Lower lobe of right lung (tissue), 2 donors: ENCODE results near the gene PHTF1. TPM values are rescaled to one million over a fixed set of nuclear protein-coding genes. Genes with fewer than 3 reads are reported as not detected.
"Not testable (repeated sequence)": the region's sequence is repeated elsewhere in the genome, so short reads cannot be mapped to it uniquely, and the experiment has no call there.

Source experiments
- ATAC-seq, 2 donors: fragments of 200-7000 bp; cut with Tn5 transposase; one replicate each; pipeline ENCODE4 v1.9.1; 2020 to 2022; ENCODE audit warnings: mild to moderate bottlenecking in 2 of 2, moderate library complexity in 2 of 2
- DNase-seq: peaks from one replicate; pipeline ENCODE4 v3.0.0-alpha.2; 2020
- H3K27ac ChIP-seq: fragments of 200-600 bp; one replicate; pipeline ENCODE4 v1.8.0; 2022
- H3K27me3 ChIP-seq: fragments of 200-600 bp; one replicate; pipeline ENCODE4 v1.8.0; 2022; ENCODE audit warnings: low read depth
- H3K36me3 ChIP-seq: fragments of 200-600 bp; one replicate; pipeline ENCODE4 v1.8.0; 2022; ENCODE audit warnings: mild to moderate bottlenecking
- H3K4me1 ChIP-seq: fragments of 200-600 bp; one replicate; pipeline ENCODE4 v1.8.0; 2022
- H3K4me3 ChIP-seq: fragments of 200-600 bp; one replicate; pipeline ENCODE4 v1.8.0; 2022; ENCODE audit warnings: mild to moderate bottlenecking
- H3K9me3 ChIP-seq: fragments of 200-600 bp; one replicate; pipeline ENCODE4 v1.8.0; 2022
- CTCF ChIP-seq: fragments of 200-600 bp; IDR thresholded peaks from one replicate; pipeline ENCODE4 v1.8.0; 2022; ENCODE audit warnings: antibody characterized with exemption, mild to moderate bottlenecking
- intact Hi-C: fragments of 100-400 bp; cut with DNase I; formaldehyde crosslinking; loops from one replicate; pipeline ENCODE4 v1.11.0; 2022
- total RNA-seq: library from RNA; stranded (reverse); fragmentation: NEBNext Ultra II Directional; extraction: Animal tissue kit (Norgen Biotek cat#: 25700); gene quantifications from one replicate; pipeline ENCODE4 v1.2.1, GENCODE V29; 2021
- donor health status: DM: no; HTN: yes; CAD: no; lungs with severe emphysema.

The PHTF1 gene
- total RNA-seq, 1 donor from 2014 or later: 18.3 TPM

DNA sequence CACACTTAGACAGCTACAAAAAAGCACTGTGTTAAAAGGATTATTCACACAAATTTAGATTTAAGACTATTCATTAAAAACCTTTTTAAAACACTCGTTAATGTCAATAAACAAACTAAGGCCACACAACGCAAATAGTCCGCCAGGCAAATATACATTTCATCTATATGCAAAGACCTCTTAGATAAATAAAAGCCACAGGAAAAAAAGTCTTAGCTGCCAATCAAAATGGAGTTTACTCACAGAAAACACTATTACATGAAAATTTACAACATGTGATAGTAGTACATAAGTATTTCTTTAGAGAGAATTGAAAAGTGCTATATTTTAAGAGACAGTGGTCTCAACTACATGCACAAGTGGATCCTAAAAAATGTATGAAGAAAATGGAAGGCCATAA, 2.7 kb upstream of the PHTF1 start:
- Histone ChIP-seq H3K4me1 (peaks cover 10% of the 10 kb centered on the region), H3K27me3 (no peaks in the 10 kb centered on the region), H3K9me3 (no peaks in the 10 kb centered on the region), H3K27ac (no peak overlapping the region), H3K36me3 (peaks cover 24% of the 10 kb centered on the region), H3K4me3 (no peak overlapping the region)
- TF ChIP-seq CTCF: no peak
- ATAC-seq (no peak), DNase-seq (no peak)
- intact Hi-C loops: no loop called here

DNA sequence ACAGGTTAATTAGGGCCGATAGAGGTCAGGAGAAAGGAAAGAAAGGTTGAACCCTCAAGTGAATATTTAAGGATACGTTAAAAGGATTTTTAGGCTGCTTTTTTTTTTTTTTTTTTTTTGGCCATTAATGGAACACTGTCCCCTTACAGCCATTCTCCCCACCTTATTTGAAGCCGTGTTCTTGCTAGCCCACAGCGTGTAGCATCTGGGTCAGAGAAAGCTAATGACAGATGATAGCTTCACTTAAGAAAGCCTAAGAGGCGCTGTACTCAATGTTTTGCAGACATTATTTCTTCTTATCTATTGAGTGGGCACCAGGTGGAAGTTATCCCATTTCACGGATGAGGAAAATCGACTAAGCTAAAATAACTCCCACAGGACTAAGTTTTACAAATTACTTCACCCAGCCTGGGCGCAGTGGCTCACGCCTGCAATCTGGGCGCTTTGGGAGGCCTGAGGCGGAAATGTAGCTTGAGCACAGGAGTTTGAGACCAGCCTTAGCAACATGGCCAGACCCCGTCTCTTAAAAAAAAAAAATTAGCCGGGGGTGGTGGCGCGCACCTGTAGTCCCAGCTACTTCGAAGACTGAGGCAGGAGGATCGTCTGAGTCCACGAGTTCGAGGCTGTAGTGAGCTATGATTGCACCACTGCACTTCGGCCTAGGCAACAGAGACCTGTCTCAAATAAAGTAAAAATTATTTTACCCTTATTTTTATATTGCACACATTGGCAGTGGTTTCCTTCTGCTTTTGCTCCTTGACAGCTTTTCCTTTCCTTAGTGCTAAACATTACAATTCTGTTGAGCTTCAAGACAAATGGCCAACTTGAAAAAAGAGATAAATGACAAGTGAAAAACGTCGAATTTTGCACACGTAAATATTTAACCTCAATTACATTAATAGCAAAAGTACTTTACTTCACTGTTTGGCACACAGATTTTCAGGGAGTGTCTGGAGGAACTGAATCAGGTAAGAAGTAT, 1.1 kb upstream of the PHTF1 start:
- peak overlapping the region; percentile 93 for H3K4me3 ChIP-seq
- TF ChIP-seq CTCF: no peak
- DNase-seq (no peak), ATAC-seq (no peak)
- H3K27ac ChIP-seq: peak overlapping the region; percentile 96
- peaks cover 11% of the 10 kb centered on the region for H3K4me1 ChIP-seq
- H3K9me3 ChIP-seq: no peaks in the 10 kb centered on the region
- intact Hi-C loops: no loop called here
- peaks cover 9% of the 10 kb centered on the region for H3K36me3 ChIP-seq
- H3K27me3 ChIP-seq: no peaks in the 10 kb centered on the region

- no peaks in the 10 kb centered on the region for H3K9me3 ChIP-seq
- H3K4me1 ChIP-seq: peaks cover 11% of the 10 kb centered on the region
- peak overlapping the region; percentile 96 for H3K27ac ChIP-seq
- H3K27me3 ChIP-seq: no peaks in the 10 kb centered on the region
- TF ChIP-seq CTCF: no peak
- H3K36me3 ChIP-seq: peaks cover 5% of the 10 kb centered on the region
- intact Hi-C loops: no loop called here
- ATAC-seq (peak; percentile 81 to 87), DNase-seq (peak; percentile 84)
- H3K4me3 ChIP-seq: peak overlapping the region; percentile 93
These were observed 504 bp downstream of the PHTF1 start for GRCh38 chr1:113758631-113759332.

GRCh38 chr1:113756461-113756860, 2.8 kb downstream of the PHTF1 start:
- H3K27me3 ChIP-seq: no peaks in the 10 kb centered on the region
- peaks cover 9% of the 10 kb centered on the region for H3K36me3 ChIP-seq
- no peak overlapping the region for H3K27ac ChIP-seq
- no peaks in the 10 kb centered on the region for H3K9me3 ChIP-seq
- no peak overlapping the region for H3K4me3 ChIP-seq
- ATAC-seq: no peak
- TF ChIP-seq CTCF: no peak
- peaks cover 11% of the 10 kb centered on the region for H3K4me1 ChIP-seq
- DNase-seq: no peak
- intact Hi-C loops: no loop called here

DNA sequence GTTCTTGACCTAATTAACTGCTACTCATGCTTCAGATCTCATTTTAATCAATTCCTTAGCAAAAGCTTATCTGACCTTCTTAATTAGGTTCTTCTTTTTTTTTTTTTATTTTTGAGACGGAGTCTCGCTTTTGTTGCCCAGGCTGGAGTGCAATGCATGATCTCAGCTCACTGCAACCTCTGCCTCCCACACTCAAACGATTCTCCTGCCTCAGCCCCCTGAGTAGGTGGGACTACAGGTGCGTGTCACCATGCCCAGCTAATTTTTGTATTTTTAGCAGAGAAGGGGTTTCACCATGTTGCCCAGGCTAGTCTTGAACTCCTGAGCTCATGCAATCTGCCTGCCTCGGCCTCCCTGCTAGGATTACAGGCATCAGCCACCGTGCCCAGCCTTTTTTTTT, 6.0 kb downstream of the PHTF1 start:
- H3K9me3 ChIP-seq, intact Hi-C loops, H3K4me3 ChIP-seq, H3K27me3 ChIP-seq, DNase-seq, H3K27ac ChIP-seq, ATAC-seq: not testable (repeated sequence)
- peaks cover 21% of the 10 kb centered on the region for H3K36me3 ChIP-seq
- peaks cover 11% of the 10 kb centered on the region for H3K4me1 ChIP-seq

- H3K36me3 ChIP-seq: peaks cover 38% of the 10 kb centered on the region
- no peaks in the 10 kb centered on the region for H3K4me1 ChIP-seq
- DNase-seq (no peak), ATAC-seq (no peak)
- intact Hi-C loops: no loop called here
- H3K27ac ChIP-seq: no peak overlapping the region
- H3K9me3 ChIP-seq: no peaks in the 10 kb centered on the region
- no peaks in the 10 kb centered on the region for H3K27me3 ChIP-seq
- TF ChIP-seq CTCF: no peak
- no peak overlapping the region for H3K4me3 ChIP-seq
These were observed 7.8 kb downstream of the PHTF1 start for GRCh38 chr1:113751516-113751915.
